ENCODE data around the gene CASP8.

The CASP8 gene

GRCh38 chr2:201275069-201275468 is 14.7 kb downstream of the CASP8 start:
- H3K79me1 ChIP-seq (replicated peaks; ENCODE audit: low read length, poor library complexity, severe bottlenecking), result peaks cover 7% of the 10 kb centered on the region
- no peaks in the 10 kb centered on the region for H3K9me3 ChIP-seq (ENCODE audit: control insufficient read depth, low read length)
- no peak overlapping the region for H3K14ac ChIP-seq (ENCODE audit: low read length in 2 of 2)
- H3K4me2 ChIP-seq (ENCODE audit: low read length, poor library complexity, severe bottlenecking), result no peak overlapping the region
- no peak overlapping the region for H2AFZ ChIP-seq (ENCODE audit: low read depth, low read length)
- H2BK120ac ChIP-seq (ENCODE audit: low read depth, low read length), result no peak overlapping the region
- no peak overlapping the region for H2BK12ac ChIP-seq (ENCODE audit: low read length in 2 of 2)
- H3K9ac ChIP-seq (ENCODE audit: low read length), result no peak overlapping the region
- no peak overlapping the region for H2BK5ac ChIP-seq (ENCODE audit: low read depth, low read length, poor library complexity, severe bottlenecking)
- 96% methylated on average over 2 of the region's 2 CpGs for WGBS
- H3K27ac ChIP-seq (ENCODE audit: low read length, poor library complexity, severe bottlenecking), result no peak overlapping the region
- no peak overlapping the region for H2BK15ac ChIP-seq (ENCODE audit: low read depth, poor library complexity, severe bottlenecking)
- no peak overlapping the region for H3K23ac ChIP-seq (ENCODE audit: low read length in 2 of 2)
- H3K18ac ChIP-seq (ENCODE audit: low read depth in 1 of 2, low read length in 2 of 2), result no peak overlapping the region
- H3K4me1 ChIP-seq (ENCODE audit: control insufficient read depth, insufficient read depth, low read depth, low read length), result no peaks in the 10 kb centered on the region
- peaks cover 20 to 84% of the 10 kb centered on the region in 2 experiments for H3K36me3 ChIP-seq (ENCODE audit: control insufficient read depth in 1 of 2, insufficient read depth in 2 of 2, low read depth in 1 of 2, low read length in 2 of 2)
- no peak overlapping the region for H3K4me3 ChIP-seq (ENCODE audit: insufficient read depth in 1 of 2, low read depth in 1 of 2, low read length in 2 of 2)
- DNase-seq, result no peak
- no peak overlapping the region for H4K91ac ChIP-seq (ENCODE audit: low read length)
- H2AK5ac ChIP-seq (ENCODE audit: low read length, severe bottlenecking), result no peak overlapping the region
- H4K8ac ChIP-seq (ENCODE audit: low read length), result no peak overlapping the region
- H3K4ac ChIP-seq (ENCODE audit: low read depth in 1 of 2, low read length in 2 of 2), result no peak overlapping the region
- no peaks in the 10 kb centered on the region for H3K27me3 ChIP-seq (ENCODE audit: control insufficient read depth in 1 of 2, insufficient read depth in 1 of 2, low read length in 2 of 2)

GRCh38 chr2:201275990-201276389 is 15.7 kb downstream of the CASP8 start:
- Histone ChIP-seq H3K4me1 (ENCODE audit: control insufficient read depth, insufficient read depth, low read depth, low read length) (no peaks in the 10 kb centered on the region), H3K9me3 (ENCODE audit: control insufficient read depth, low read length) (no peaks in the 10 kb centered on the region), H2AFZ (ENCODE audit: low read depth, low read length) (no peak overlapping the region), H2BK120ac (ENCODE audit: low read depth, low read length) (no peak overlapping the region), H2AK5ac (ENCODE audit: low read length, severe bottlenecking) (no peak overlapping the region), H3K36me3 (ENCODE audit: control insufficient read depth in 1 of 2, insufficient read depth in 2 of 2, low read depth in 1 of 2, low read length in 2 of 2) (peaks cover 15 to 76% of the 10 kb centered on the region in 2 experiments), H3K9ac (ENCODE audit: low read length) (no peak overlapping the region), H3K4me3 (ENCODE audit: insufficient read depth in 1 of 2, low read depth in 1 of 2, low read length in 2 of 2) (no peak overlapping the region), H2BK12ac (ENCODE audit: low read length in 2 of 2) (no peak overlapping the region), H3K79me1 (replicated peaks; ENCODE audit: low read length, poor library complexity, severe bottlenecking) (peaks cover 7% of the 10 kb centered on the region), H3K14ac (ENCODE audit: low read length in 2 of 2) (no peak overlapping the region), H3K27me3 (ENCODE audit: control insufficient read depth in 1 of 2, insufficient read depth in 1 of 2, low read length in 2 of 2) (no peaks in the 10 kb centered on the region), H3K4me2 (ENCODE audit: low read length, poor library complexity, severe bottlenecking) (no peak overlapping the region), H3K23ac (ENCODE audit: low read length in 2 of 2) (no peak overlapping the region), H4K8ac (ENCODE audit: low read length) (no peak overlapping the region), H3K27ac (ENCODE audit: low read length, poor library complexity, severe bottlenecking) (no peak overlapping the region), H4K91ac (ENCODE audit: low read length) (no peak overlapping the region), H3K4ac (ENCODE audit: low read depth in 1 of 2, low read length in 2 of 2) (no peak overlapping the region), H2BK5ac (ENCODE audit: low read depth, low read length, poor library complexity, severe bottlenecking) (no peak overlapping the region), H3K18ac (ENCODE audit: low read depth in 1 of 2, low read length in 2 of 2) (no peak overlapping the region), H2BK15ac (ENCODE audit: low read depth, poor library complexity, severe bottlenecking) (no peak overlapping the region)
- no peak for DNase-seq
- WGBS, result 79% methylated on average over 5 of the region's 5 CpGs

GRCh38 chr2:201276511-201276910 is 16.2 kb downstream of the CASP8 start:
- Histone ChIP-seq H2BK15ac (ENCODE audit: low read depth, poor library complexity, severe bottlenecking) (no peak overlapping the region), H2AFZ (ENCODE audit: low read depth, low read length) (no peak overlapping the region), H3K4me2 (ENCODE audit: low read length, poor library complexity, severe bottlenecking) (no peak overlapping the region), H3K4me3 (ENCODE audit: insufficient read depth in 1 of 2, low read depth in 1 of 2, low read length in 2 of 2) (no peak overlapping the region), H4K8ac (ENCODE audit: low read length) (no peak overlapping the region), H3K9ac (ENCODE audit: low read length) (no peak overlapping the region), H2BK12ac (ENCODE audit: low read length in 2 of 2) (no peak overlapping the region), H3K4ac (ENCODE audit: low read depth in 1 of 2, low read length in 2 of 2) (no peak overlapping the region), H3K27me3 (ENCODE audit: control insufficient read depth in 1 of 2, insufficient read depth in 1 of 2, low read length in 2 of 2) (no peaks in the 10 kb centered on the region), H3K4me1 (ENCODE audit: control insufficient read depth, insufficient read depth, low read depth, low read length) (no peaks in the 10 kb centered on the region), H3K23ac (ENCODE audit: low read length in 2 of 2) (no peak overlapping the region), H4K91ac (ENCODE audit: low read length) (no peak overlapping the region), H2AK5ac (ENCODE audit: low read length, severe bottlenecking) (no peak overlapping the region), H2BK120ac (ENCODE audit: low read depth, low read length) (no peak overlapping the region), H3K27ac (ENCODE audit: low read length, poor library complexity, severe bottlenecking) (no peak overlapping the region), H3K14ac (ENCODE audit: low read length in 2 of 2) (no peak overlapping the region), H3K36me3 (ENCODE audit: control insufficient read depth in 1 of 2, insufficient read depth in 2 of 2, low read depth in 1 of 2, low read length in 2 of 2) (peaks cover 15 to 71% of the 10 kb centered on the region in 2 experiments), H2BK5ac (ENCODE audit: low read depth, low read length, poor library complexity, severe bottlenecking) (no peak overlapping the region), H3K18ac (ENCODE audit: low read depth in 1 of 2, low read length in 2 of 2) (no peak overlapping the region), H3K9me3 (ENCODE audit: control insufficient read depth, low read length) (no peaks in the 10 kb centered on the region), H3K79me1 (replicated peaks; ENCODE audit: low read length, poor library complexity, severe bottlenecking) (peaks cover 7% of the 10 kb centered on the region)
- no peak for DNase-seq
- 97% methylated on average over 5 of the region's 6 CpGs for WGBS

- no peak overlapping the region for H2BK15ac ChIP-seq (ENCODE audit: low read depth, poor library complexity, severe bottlenecking)
- H3K9me3 ChIP-seq (ENCODE audit: control insufficient read depth, low read length), result no peaks in the 10 kb centered on the region
- H2AK5ac ChIP-seq (ENCODE audit: low read length, severe bottlenecking), result no peak overlapping the region
- H3K27me3 ChIP-seq (ENCODE audit: control insufficient read depth in 1 of 2, insufficient read depth in 1 of 2, low read length in 2 of 2), result no peaks in the 10 kb centered on the region
- no peak overlapping the region for H3K14ac ChIP-seq (ENCODE audit: low read length in 2 of 2)
- no peak overlapping the region for H3K23ac ChIP-seq (ENCODE audit: low read length in 2 of 2)
- H2BK120ac ChIP-seq (ENCODE audit: low read depth, low read length), result no peak overlapping the region
- no peaks in the 10 kb centered on the region for H3K4me1 ChIP-seq (ENCODE audit: control insufficient read depth, insufficient read depth, low read depth, low read length)
- H2AFZ ChIP-seq (ENCODE audit: low read depth, low read length), result no peak overlapping the region
- no peak overlapping the region for H4K8ac ChIP-seq (ENCODE audit: low read length)
- DNase-seq, result no peak
- peaks cover 6 to 45% of the 10 kb centered on the region in 2 experiments for H3K36me3 ChIP-seq (ENCODE audit: control insufficient read depth in 1 of 2, insufficient read depth in 2 of 2, low read depth in 1 of 2, low read length in 2 of 2)
- no peak overlapping the region for H3K18ac ChIP-seq (ENCODE audit: low read depth in 1 of 2, low read length in 2 of 2)
- H2BK5ac ChIP-seq (ENCODE audit: low read depth, low read length, poor library complexity, severe bottlenecking), result peak overlapping the region; percentile 33
- no peak overlapping the region for H3K9ac ChIP-seq (ENCODE audit: low read length)
- 90% methylated on average over 1 of the region's 1 CpG for WGBS
- H2BK12ac ChIP-seq (ENCODE audit: low read length in 2 of 2), result no peak overlapping the region
- no peak overlapping the region for H3K4ac ChIP-seq (ENCODE audit: low read depth in 1 of 2, low read length in 2 of 2)
- no peaks in the 10 kb centered on the region for H3K79me1 ChIP-seq (replicated peaks; ENCODE audit: low read length, poor library complexity, severe bottlenecking)
- no peak overlapping the region for H3K27ac ChIP-seq (ENCODE audit: low read length, poor library complexity, severe bottlenecking)
- no peak overlapping the region for H3K4me3 ChIP-seq (ENCODE audit: insufficient read depth in 1 of 2, low read depth in 1 of 2, low read length in 2 of 2)
- no peak overlapping the region for H4K91ac ChIP-seq (ENCODE audit: low read length)
- H3K4me2 ChIP-seq (ENCODE audit: low read length, poor library complexity, severe bottlenecking), result no peak overlapping the region
Measured at GRCh38 chr2:201279079-201279478, 18.7 kb downstream of the CASP8 start.

Measured in mesenchymal stem cell (in vitro differentiated cells and primary cell).